ENCODE results near the gene PHC2. TPM values are rescaled to one million over a fixed set of nuclear protein-coding genes. Genes with fewer than 3 reads are reported as not detected.

The PHC2 gene
- 57.0 and 65.6 TPM in 2 replicates for total RNA-seq

GRCh38 chr1:33430692-33431593 is at the start of gene PHC2:
Gene PHC2 (minus strand): TSS chr1:33431095. CDS start chr1:33375539, 55,556 bp downstream.

GRCh38 chr1:33472269-33472980 is 41.5 kb upstream of the PHC2 start, which contains the start of gene ZSCAN20:
Gene ZSCAN20 (plus strand): TSS chr1:33472645. CDS start chr1:33479289, 6,644 bp downstream.

GRCh38 chr1:33320619-33321165 is 110.2 kb downstream of the PHC2 start, which contains the start of gene A3GALT2:
Gene A3GALT2 (minus strand): TSS chr1:33321098. CDS start chr1:33321098, 0 bp downstream.

Small RNAs within 50 kb of the gene (small RNA-seq; reads per million reads assigned to genes)
- not detected for gene RN7SKP16

Other genes starting within 250 kb of the PHC2 start
- gene TRIM62, start 249.1 kb downstream of the PHC2 start, total RNA-seq = 1.7 and 2.2 TPM in 2 replicates
- gene ZNF362, start 174.6 kb downstream of the PHC2 start, total RNA-seq = 10.7 and 11.1 TPM in 2 replicates
- not detected in 2 replicates for gene A3GALT2, start 110.0 kb downstream of the PHC2 start, total RNA-seq
- 9.8 and 12.5 TPM in 2 replicates for gene ZSCAN20, start 41.5 kb upstream of the PHC2 start, total RNA-seq

All from articular chondrocyte of knee joint (primary cell).